A204.1 (cell line): ENCODE results near the gene RCOR1.

Experiments used
- FAIRE-seq: peaks from 2 replicates; lab custom pipeline; 2012; peaks lifted over from hg19 to GRCh38; lab: Jason Lieb, UNC

RCOR1 gene

GRCh38 chr14:102776761-102777710, 184.6 kb downstream of the RCOR1 start, which contains the start of gene TRAF3:
TRAF3 (plus strand) TSS chr14:102777449; CDS start chr14:102870202, 92,753 bp downstream.
- no peak for FAIRE-seq

GRCh38 chr14:102777711-102778337, 185.4 kb downstream of the RCOR1 start:
- no peak for FAIRE-seq

GRCh38 chr14:102778338-102779083, 186.1 kb downstream of the RCOR1 start:
- no peak for FAIRE-seq

- FAIRE-seq = no peak
These were observed 186.6 kb downstream of the RCOR1 start for GRCh38 chr14:102779084-102779462.

GRCh38 chr14:102779574-102780315, 187.3 kb downstream of the RCOR1 start:
- no peak for FAIRE-seq
